Adipocyte (in vitro differentiated cells): Measurements from ENCODE around the gene LRRFIP1.
"Not testable (repeated sequence)": the region's sequence is repeated elsewhere in the genome, so short reads cannot be mapped to it uniquely, and the experiment has no call there.

Experiments used
- DNase-seq: peaks from one replicate; pipeline ENCODE4 v3.0.0-alpha.2; 2015; ENCODE audit warnings: low read depth
- H3K27me3 ChIP-seq: replicated peaks from 2 replicates; pipeline ENCODE4 v1.7.0; 2013; ENCODE audit warnings: mild to moderate bottlenecking, low read length, moderate library complexity; ENCODE audit not compliant: control insufficient read depth, insufficient read depth
- H3K36me3 ChIP-seq: 2 replicates; pipeline ENCODE4 v1.7.0; 2013; ENCODE audit warnings: low read length, mild to moderate bottlenecking, moderate library complexity; ENCODE audit not compliant: control insufficient read depth, insufficient read depth, severe bottlenecking
- H3K4me1 ChIP-seq: 2 replicates; pipeline ENCODE4 v1.7.0; 2013; ENCODE audit warnings: mild to moderate bottlenecking, low read length, moderate library complexity; ENCODE audit not compliant: control insufficient read depth, insufficient read depth
- H3K4me3 ChIP-seq: 2 replicates; pipeline ENCODE4 v1.7.0; 2013; ENCODE audit warnings: mild to moderate bottlenecking, low read length, moderate library complexity
- H3K9ac ChIP-seq: 2 replicates; pipeline ENCODE4 v1.7.0; 2013; ENCODE audit warnings: mild to moderate bottlenecking, low read length, moderate library complexity
- H3K9me3 ChIP-seq: 2 replicates; pipeline ENCODE4 v1.7.0; 2013; ENCODE audit warnings: mild to moderate bottlenecking, low read length, moderate library complexity; ENCODE audit not compliant: control insufficient read depth

The LRRFIP1 gene

DNA sequence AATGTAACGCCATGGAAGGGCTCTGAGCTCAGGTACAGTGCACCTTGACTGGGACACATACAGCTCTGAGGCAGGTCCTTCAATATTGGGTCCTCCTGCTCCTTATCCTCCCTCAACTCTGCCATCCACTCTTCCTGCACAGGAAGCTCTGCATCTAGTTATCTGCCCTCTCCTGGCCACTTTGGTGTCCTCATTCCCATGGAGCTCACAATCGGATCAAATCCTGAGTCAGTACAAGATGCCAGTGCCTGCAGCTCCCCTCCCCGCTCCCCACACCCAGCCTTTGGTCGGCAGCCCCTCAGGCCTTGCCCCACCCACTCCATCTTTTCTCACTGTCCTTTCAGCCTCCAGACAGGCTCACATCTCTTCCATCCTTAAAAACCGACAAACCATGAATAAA is 58.0 kb downstream of the LRRFIP1 start:
- Histone ChIP-seq H3K4me3 (no peak overlapping the region), H3K27me3 (no peaks in the 10 kb centered on the region), H3K4me1 (peaks cover 26% of the 10 kb centered on the region), H3K36me3 (peaks cover 5% of the 10 kb centered on the region), H3K9me3 (no peaks in the 10 kb centered on the region), H3K9ac (no peak overlapping the region)
- no peak for DNase-seq

DNA sequence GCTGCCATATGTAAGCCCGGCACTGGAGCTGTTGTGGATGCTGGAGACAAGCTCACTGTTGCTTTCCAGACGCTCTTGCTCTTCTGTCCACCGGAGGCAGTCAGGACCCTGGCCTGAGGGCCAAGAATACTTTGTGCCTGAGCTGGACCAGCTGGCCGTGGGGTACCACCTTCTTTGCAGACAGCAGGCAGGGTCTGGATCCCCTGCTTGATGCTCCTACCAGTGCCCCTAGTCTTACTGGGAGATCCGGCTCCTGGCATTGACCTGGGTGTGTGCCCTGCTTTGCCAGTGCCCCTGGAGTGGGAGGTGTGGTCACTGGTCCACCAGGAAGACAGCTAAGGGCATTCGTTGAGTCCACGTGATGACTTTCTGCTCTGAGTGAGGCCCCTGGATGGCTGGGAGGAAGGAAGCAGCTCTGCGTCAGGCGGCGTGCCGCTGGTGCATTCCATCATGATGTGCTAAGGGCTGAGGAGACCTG is 59.3 kb downstream of the LRRFIP1 start:
- H3K9me3 ChIP-seq = no peaks in the 10 kb centered on the region
- DNase-seq = no peak
- peaks cover 26% of the 10 kb centered on the region for H3K4me1 ChIP-seq
- H3K9ac ChIP-seq = no peak overlapping the region
- no peak overlapping the region for H3K4me3 ChIP-seq
- no peaks in the 10 kb centered on the region for H3K27me3 ChIP-seq
- peaks cover 5% of the 10 kb centered on the region for H3K36me3 ChIP-seq

DNA sequence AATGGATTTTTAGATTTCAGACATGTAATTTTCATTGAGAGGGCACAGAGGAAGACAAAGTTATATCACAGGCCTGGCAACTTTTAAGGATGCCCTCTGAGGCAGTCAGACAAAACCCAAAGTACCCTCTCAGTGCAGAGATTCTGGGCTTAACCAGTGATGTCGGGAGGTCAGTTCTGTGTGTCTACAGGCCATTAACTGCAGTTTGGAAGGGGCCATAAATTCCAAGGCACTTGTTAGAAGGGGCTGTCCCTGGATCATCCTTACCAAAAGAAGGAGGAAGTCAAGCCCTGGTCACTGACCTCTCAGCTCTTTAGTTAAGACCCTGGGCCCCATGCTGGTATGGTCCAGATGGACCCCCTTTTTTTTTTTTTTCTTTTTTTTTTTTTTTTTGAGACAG is 60.7 kb downstream of the LRRFIP1 start:
- no peak for DNase-seq
- H3K4me3 ChIP-seq = peak overlapping the region; percentile 52
- H3K4me1 ChIP-seq = peaks cover 30% of the 10 kb centered on the region
- no peaks in the 10 kb centered on the region for H3K27me3 ChIP-seq
- H3K36me3 ChIP-seq = no peaks in the 10 kb centered on the region
- no peaks in the 10 kb centered on the region for H3K9me3 ChIP-seq
- H3K9ac ChIP-seq = peak overlapping the region; percentile 73

DNA sequence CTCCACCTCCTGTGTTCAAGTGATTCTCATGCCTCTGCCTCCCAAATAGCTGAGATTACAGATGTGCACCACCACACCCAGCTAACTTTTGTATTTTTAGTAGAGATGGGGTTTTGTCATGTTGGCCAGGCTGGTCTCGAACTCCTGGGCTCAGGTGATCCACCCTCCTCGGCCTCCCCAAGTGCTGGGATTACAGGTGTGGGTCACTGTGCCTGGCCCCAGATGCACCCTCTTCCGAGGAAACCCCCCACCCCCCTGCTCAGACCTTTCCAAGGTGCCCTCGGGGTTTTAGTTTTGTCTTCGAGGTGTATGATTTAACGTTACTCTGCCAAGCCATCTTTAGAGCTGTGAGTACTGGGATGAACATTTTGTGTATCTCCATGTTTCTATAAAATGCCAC is 61.2 kb downstream of the LRRFIP1 start:
- H3K27me3 ChIP-seq, H3K4me3 ChIP-seq, H3K36me3 ChIP-seq, H3K9ac ChIP-seq, H3K9me3 ChIP-seq, DNase-seq: not testable (repeated sequence)
- H3K4me1 ChIP-seq = peaks cover 34% of the 10 kb centered on the region

DNA sequence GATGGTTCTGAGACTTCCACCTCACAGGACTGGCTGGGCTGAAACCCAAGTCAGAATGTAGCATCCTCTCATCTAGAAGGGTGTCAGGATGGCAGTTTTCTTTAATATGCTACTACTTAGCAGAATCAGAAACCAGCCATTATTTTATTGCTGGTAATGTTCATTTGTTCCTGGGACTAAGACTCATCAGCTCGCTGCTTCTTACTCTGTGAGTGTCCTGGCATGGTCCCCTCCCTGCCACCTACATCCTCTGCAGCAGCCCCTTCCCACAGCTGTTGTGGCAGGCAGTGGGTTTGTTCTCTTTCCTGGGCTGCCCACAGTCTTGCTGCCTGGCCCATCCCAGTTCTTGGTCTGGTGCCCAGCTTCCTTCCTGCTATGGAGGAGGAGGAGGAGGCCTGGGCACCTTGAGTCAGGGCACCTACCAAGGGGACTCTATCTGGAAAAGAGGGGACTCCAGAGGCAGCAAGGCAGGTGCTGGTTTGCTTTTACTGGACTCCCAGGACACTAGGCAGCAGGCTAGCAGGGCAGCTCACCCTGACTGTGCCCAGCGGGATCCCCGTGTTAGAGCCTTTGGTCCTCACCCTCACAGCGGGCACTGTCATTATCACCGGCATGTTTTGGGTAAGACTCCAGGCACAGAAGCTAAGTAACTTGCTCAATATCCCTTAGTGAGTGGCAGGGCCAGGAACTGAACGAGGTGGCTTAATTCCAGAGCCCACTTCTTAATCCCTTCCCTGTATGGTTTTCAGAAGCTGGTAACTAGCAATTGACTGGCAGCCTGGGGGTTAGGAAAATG is 62.1 kb downstream of the LRRFIP1 start:
- Histone ChIP-seq H3K4me1 (peaks cover 44% of the 10 kb centered on the region), H3K9ac (no peak overlapping the region), H3K36me3 (no peaks in the 10 kb centered on the region), H3K9me3 (no peaks in the 10 kb centered on the region), H3K4me3 (no peak overlapping the region), H3K27me3 (no peaks in the 10 kb centered on the region)
- peak; percentile 42 for DNase-seq

DNA sequence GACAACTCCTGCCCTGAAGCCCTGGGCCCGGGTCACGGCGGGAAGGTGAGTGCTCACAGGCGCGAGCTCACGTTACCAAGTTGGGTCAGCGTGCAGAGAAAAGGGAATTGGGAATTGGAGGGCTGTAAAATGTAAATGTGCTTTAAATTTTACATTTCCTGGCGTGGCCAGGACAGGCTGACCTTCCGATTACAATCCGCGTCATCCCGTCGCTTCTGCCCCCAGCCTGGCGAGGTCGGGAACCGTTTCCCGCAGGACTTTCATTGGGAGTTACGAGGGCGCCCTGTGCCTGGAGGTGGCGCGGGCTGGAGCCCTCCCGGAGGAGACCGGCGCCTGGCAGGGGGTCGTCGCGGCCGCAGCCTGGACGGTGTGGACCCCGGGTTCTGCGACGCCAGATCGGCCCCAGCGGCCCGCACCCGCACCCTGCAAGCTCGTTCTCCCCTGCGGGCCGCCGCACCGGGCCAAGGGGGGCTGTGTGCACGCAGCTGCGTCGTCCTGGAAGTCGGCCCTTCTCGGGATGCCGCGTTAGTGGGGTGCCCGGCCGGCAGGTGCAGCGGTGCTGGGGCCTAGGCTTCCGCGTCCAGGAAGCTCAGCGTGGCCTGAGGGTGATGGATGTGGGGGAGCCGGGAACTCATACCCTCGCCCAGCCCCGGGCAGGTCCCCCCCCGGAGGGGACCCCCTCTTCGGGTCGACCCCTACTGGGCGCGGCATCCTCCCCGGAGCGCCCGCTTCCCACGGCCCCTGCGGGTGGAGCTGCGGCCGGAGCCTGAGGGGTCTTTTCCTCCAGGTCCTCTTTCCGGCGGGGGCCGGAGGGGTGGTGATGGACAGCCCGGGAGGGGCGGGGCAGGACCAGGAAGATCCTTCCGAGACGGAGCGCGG is 63.9 kb downstream of the LRRFIP1 start:
- peaks cover 60% of the 10 kb centered on the region for H3K4me1 ChIP-seq
- H3K4me3 ChIP-seq = peak overlapping the region; percentile 63
- no peak for DNase-seq
- no peaks in the 10 kb centered on the region for H3K27me3 ChIP-seq
- H3K9ac ChIP-seq = peak overlapping the region; percentile 43
- H3K9me3 ChIP-seq = no peaks in the 10 kb centered on the region
- H3K36me3 ChIP-seq = no peaks in the 10 kb centered on the region

DNA sequence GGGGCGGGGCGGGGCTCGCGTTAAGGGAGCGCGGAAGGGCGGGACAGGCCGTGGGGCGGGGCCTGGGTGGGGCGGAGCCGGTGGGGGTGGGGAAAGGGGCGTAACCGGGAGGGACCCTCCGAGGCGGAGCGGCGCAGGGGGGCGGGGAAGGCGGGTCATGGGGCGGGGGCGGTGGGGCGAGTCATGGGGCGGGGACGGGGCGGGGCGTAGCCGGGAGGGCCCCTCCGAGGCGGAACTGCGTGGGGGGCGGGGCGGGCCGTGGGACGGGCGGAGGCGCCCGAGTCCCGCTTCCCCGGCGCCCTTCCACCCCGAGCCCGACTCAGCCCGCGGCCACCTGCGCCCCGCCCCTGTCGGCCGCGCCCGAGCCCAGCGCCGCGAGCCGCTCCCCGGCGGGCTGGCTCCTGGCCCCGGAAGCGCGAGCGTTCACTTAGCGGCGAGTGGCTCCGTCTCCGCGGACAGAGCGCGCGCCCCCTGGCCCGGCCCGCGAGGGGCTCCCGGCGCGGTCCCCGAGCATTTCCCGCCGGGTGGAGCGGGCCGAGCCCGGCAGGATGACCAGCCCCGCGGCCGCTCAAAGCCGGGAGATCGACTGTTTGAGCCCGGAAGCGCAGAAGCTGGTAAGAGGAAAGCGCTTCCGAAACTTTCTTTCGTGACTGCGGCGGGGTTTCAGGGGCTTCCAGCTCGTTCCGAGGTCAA is 64.7 kb downstream of the LRRFIP1 start:
- DNase-seq = peak; percentile 97
- H3K27me3 ChIP-seq = no peaks in the 10 kb centered on the region
- peak overlapping the region; percentile 91 for H3K4me3 ChIP-seq
- H3K36me3 ChIP-seq = no peaks in the 10 kb centered on the region
- no peaks in the 10 kb centered on the region for H3K9me3 ChIP-seq
- peak overlapping the region; percentile 90 for H3K9ac ChIP-seq
- H3K4me1 ChIP-seq = peaks cover 64% of the 10 kb centered on the region

DNA sequence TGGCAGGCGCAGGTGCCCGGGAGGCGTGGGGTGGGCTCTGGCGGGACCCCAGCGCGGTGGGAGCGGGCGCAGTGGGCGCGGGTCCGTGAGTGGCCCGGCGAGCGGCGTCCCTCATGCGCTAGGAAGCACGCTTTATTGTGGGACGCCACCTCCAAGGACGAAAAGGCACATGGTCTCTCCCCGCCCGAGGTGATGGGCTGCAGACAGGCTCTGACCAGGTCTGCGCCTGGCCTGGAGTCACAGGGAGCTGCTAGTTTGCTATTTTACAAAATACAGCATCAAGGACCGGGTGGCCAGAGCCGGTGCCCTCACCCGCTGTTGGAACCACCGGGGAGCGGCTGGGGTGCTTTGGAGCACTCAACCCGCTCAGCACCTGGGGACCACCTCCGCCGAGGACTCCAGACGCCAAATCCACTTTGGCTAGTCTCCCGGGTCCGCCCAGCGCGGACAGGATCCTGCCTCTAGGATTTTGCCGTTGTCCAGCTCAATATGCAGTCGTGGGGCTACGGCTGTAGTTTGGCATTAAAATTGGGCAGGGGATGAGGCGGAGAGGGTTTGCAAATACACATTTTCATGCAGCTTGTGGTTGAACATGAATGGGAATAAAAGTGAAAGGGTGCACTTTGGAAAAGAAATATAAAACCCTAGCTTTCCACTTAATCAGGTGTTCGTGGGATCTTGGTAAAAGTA is 65.4 kb downstream of the LRRFIP1 start:
- no peaks in the 10 kb centered on the region for H3K27me3 ChIP-seq
- DNase-seq = peak; percentile 57
- H3K4me1 ChIP-seq = peaks cover 60% of the 10 kb centered on the region

DNA sequence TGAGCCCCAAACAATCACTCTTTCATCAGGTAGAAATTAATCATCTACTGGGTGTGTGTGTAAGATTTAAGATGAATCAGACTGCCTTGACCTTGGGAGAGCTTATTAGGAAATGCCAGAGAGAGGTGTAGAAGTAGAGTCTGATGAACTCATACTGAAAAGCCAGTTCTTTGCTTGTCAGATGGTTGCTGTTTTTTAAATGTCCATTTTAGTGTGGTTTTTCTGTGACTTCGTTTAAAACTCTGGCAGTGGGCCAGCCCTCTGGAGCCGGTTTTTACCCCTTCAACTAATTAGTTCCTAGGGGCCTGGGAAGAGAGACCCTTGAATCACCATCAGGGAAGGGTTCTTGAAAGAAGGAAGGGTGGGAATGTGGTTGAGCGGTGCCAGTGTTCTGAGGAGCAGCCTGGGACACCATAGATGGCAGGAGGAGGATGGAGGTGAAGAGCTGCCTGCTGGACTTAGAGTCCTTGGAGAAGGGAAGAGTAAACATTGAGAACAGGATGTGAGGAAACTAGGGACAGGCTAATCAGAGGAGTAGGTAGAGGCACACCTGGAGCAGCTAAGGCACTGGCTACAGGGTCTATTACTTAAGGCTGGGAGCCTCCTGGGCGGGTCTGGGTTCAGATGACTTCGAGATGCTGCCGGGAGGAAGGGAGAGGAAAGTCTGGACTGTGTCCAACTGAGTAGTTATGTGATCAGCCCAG is 66.1 kb downstream of the LRRFIP1 start:
- no peaks in the 10 kb centered on the region for H3K9me3 ChIP-seq
- no peaks in the 10 kb centered on the region for H3K27me3 ChIP-seq
- DNase-seq = peak; percentile 60
- peaks cover 53% of the 10 kb centered on the region for H3K4me1 ChIP-seq
- no peaks in the 10 kb centered on the region for H3K36me3 ChIP-seq
- H3K9ac ChIP-seq = peak overlapping the region; percentile 90
- H3K4me3 ChIP-seq = peak overlapping the region; percentile 91

More for the DNA sequence above, 65.4 kb downstream of the LRRFIP1 start:
- H3K4me3 ChIP-seq = peak overlapping the region; percentile 91
- no peaks in the 10 kb centered on the region for H3K9me3 ChIP-seq
- H3K9ac ChIP-seq = peak overlapping the region; percentile 90
- H3K36me3 ChIP-seq = no peaks in the 10 kb centered on the region

DNA sequence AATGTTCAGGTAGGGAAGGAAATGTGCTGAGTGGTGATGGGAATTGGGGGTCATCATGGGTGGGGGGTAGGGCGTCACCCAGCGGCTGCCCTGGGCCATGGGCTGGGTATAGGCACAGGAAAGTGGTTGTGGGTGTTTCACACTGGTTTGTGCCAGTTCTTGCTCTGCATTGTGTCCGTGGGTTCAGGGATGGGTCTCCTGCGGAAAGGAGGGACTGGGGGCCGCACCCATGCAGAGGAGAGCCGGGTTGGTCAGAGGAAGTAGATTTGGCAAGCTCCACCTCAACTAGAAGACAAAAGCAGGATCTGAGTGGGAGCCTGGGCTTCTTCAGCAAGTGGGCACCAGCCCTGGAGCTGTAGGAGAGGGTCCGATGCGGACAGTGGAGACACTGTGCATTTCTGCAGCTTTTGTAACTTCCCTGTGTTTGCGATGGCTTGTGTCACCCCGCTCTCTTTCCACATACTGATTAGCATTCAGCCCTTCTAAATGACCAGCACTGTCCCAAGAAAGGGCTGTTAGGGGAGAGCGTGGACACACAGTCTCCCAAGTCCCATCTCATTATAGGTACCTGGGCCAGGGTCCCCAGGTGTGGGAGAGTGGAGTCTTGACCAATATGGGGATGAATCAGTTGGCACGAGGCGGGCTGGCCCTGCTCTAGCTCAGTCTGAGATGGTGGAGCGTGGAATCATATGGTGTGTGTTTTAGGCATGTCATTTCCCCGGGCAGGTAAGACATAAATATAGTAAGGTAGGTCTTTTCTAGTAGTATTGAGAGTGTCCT is 67.2 kb downstream of the LRRFIP1 start:
- Histone ChIP-seq H3K9ac (no peak overlapping the region), H3K36me3 (no peaks in the 10 kb centered on the region), H3K4me1 (peaks cover 42% of the 10 kb centered on the region), H3K27me3 (no peaks in the 10 kb centered on the region), H3K9me3 (no peaks in the 10 kb centered on the region), H3K4me3 (peak overlapping the region; percentile 91)
- no peak for DNase-seq
